GM18517 (cell line): Measurements from ENCODE around the gene PCMT1.
"Not testable (repeated sequence)": the region's sequence is repeated elsewhere in the genome, so short reads cannot be mapped to it uniquely, and the experiment has no call there.

Experiments
- ATAC-seq: cut with Tn5 transposase; IDR thresholded peaks from one replicate; pipeline ENCODE4 v1.9.1; 2021; ENCODE audit warnings: mild to moderate bottlenecking, moderate library complexity; ENCODE audit not compliant: unreplicated experiment

Gene PCMT1

DNA sequence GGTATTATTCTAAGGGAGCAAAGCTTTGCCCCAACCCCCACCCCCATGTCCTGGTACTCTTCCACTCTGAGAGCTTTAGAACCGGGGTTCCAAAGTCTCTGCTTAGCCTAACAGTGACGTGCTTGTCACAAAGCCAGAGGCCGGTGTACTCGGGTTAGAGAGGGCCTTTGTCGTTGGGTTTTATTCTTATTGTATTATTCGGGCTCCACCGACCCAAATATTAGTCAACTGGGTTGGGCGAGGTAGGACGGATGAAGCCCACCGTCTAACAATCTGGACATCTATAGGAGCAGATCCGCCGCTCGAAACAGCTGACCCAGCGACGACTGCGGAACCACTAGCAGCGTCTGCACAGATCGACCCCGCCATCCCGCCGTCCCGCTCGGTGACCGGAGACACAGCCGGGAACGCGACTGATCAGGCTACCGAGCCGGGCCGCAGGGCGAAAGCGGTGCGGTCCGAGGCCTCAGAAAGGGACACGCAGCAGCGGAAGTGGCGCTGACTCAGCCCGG is 403 bp upstream of the PCMT1 start:
- not testable (repeated sequence) for ATAC-seq

DNA sequence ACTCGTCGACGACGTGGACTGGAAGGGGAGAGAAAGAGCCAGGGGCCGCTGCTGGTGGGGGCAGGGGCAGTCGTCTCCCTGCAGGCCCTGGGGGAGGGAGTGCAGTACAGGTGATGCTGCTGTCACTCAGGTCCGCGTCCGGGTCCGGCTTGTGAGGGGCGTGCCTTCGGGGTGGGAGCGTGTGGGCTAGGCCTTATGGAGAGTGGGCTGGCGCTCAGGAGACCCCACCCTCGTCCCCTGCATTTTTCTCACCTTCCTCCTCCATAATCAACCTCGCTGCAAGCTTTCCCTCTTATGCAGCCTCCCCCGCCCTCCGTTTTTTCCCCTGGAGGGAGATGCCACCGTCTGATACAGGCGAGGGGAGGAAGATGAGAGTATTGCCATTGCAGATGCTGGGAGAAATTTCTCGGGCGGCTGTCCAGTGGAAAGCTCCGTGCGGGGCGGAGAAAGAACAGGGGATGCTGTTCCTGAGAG is 632 bp downstream of the PCMT1 start:
- peak; percentile 23 for ATAC-seq

DNA sequence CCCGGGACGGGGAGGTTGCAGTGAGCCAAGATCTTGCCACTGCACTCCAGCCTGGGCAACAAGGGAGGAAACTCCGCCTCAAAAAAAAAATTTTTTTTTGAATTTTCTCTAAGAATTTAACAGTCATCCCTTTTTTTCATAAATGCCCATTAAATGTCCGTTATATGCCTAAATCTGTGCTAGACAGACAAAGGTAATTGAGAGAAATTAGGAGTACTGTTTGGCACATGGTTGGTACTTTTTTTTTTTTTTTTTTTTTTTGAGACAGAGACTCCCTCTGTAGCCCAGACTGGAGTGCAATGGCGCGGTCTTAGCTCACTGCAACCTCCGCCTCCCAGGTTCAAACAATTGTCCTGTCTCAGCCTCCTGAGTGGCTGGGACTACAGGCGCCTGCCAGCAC is 1.7 kb downstream of the PCMT1 start:
- ATAC-seq: no peak

DNA sequence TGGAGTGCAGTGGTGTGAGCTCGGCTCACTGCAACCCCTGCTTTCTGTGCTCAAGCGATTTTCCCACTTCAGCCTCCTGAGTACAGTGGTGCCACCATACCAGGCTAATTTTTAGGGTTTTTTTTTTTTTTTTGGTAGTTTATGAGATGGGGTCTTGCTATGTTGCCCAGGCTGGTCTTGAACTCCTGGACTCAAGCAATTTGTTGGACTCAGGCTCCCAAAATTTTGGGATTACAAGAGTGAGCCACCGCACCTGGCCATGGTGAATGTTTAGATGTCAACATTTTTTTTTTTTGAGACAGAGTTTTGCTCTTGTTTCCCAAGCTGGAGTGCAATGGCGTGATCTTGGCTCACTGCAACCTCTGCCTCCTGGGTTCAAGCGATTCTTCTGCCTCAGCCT is 2.4 kb downstream of the PCMT1 start:
- ATAC-seq: not testable (repeated sequence)

DNA sequence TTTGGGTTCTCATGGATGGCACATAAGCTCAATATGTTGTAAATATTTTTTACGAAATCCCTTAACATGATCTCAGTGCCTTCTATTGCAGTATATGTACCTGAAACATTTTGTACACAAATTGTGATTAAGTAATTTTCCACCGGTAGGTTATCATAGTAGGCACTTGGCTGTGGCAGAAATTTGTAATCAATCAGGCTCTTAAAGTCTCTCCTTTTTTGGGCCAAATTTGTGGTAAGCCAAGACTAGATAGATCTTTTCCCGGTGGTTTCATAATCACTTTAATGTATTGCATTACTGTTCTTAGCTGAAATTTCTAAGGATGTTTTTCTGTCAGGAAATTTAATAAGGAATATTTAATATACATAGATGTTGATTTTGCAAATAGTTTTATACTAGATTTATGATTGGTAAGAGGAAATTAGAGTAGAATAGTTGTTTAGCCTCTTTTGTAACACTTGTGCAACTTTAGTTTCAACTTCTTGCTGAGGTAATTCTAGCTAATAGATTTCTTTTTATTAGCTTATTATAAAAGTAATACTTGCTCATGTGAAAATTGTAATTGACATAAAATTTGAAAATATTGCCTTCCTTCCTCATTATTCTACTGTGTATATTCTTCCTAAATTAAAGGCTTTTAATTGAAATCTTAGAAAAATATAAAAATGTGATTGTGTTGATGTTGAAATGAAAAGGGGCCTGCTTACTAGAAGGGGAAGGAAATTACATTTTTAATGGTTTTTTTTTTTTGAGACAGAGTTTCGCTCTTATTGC is 3.2 kb downstream of the PCMT1 start:
- no peak for ATAC-seq

DNA sequence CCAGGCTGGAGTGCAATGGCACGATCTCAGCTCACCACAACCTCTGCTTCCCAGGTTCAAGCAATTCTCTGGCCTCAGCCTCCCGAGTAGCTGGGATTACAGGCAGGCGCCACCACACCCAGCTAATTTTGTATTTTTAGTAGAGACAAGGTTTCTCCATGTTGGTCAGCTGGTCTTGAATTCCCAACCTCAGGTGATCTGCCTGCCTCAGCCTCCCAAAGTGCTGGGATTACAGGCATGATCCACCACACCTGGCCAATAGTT is 3.8 kb downstream of the PCMT1 start:
- ATAC-seq: not testable (repeated sequence)

DNA sequence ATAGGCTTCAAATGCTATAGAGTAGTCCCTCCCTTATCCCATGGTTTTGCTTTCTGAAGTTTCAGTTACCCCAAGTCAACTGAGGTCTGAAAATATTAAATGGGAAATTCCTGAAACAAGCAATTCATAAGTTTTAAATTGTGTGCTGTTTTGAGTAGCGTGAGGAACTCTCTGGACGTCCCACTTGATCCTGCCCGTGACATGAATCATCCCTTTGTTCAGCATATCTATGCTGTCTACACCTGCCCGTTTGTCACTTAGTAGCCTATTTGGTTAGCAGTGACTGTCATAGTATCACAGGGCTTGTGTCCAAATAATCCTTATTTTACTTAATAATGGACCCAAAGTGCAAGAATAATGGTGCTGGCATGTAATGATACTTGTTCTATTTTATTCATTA is 5.0 kb downstream of the PCMT1 start:
- no peak for ATAC-seq

DNA sequence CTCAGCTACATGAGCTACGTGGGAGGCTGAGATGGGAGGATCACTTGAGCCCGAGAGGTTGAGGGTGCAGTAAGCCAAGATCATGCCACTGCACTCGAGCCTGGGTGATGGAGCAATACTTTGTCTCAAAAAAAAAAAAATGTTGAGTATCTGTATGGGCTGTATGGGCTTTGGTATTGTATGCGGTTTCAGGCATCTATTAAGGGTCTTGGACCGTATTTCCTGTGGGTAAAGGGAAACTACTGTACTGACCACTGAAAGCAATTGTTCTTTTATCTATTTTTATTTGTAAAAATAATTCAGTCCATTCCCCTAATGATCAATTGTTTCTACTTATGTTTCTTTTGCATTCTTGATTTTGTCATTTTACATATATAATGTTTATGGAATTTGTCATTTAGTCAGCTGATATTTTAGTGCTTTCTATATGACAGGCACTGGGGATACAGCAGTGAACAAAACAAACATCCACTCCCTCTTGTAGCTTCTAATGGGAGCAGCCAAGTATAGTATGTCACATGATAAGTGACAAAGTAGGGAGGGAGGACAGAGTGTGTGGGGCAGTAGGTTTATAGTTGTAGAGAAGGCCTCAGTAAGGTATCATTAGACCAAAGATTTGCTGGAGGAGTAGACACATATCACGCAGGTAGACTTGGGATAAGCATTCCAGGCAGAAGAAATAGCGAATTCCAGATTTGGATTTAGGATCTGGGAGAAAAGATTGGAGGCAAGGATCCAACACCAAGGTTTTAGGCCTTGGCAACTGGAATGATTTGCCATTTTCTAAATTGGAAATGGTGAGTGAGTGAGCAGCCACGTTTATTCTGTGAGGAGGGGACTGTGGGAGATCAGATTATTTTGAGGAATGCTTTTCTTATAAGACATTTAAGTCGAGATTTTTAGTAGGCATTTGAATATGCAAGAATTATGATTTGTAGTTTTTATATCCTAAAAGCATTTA is 6.0 kb downstream of the PCMT1 start:
- ATAC-seq: peak; percentile 83

DNA sequence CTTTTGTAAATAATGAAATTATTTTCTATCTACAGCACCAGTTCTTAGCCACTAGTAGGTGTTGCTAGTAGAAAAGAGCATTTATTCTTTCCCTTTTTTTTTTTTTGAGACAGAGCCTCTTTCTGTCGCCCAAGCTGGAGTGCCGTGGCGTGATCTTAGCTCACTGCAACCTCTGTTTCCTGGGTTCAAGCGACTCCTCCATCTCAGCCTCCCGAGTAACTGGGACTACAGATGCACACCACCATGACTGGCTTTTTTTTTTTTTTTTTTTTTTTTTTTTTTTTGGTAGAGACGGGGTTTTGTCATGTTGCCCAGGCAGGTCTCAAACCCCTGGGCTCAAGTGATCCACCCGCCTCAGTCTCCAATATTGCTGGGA is 6.7 kb downstream of the PCMT1 start:
- ATAC-seq: no peak

DNA sequence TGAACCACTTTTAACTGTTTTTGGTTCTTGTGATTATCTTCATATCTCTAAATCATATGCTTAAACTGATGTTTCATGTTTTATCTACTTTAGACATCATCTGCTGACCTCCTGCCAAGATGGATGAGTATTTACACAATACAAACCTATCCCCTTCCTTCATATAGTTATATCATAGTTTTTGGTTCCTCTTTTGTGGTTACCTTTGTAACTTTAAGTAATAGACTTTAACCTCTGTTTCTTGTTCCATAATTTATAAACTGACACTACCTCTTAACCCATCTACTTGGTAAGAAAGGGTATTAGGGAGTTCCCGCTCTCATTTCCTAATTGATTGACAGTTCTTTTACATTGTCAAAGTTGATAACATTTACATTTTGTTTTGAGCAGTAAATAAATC is 11.9 kb downstream of the PCMT1 start:
- ATAC-seq: peak; percentile 99

DNA sequence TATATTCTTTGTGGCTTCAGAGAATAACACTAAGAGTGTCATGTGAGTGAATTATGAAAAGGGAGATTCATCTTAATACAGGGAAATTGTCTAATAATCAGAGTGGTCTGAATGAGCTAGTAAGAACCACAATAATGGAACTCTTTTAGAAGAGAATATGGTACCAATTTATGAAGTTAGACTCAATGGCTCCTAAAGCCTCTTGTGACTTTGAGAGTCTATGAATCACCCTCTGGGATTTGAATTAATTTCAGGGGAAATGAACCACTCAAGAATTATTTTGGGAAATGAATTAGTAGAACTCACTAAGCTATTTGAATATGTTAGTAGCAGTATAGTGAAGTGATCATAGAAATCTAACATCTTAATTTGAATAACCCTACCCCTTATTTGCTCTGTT is 14.3 kb downstream of the PCMT1 start:
- no peak for ATAC-seq

DNA sequence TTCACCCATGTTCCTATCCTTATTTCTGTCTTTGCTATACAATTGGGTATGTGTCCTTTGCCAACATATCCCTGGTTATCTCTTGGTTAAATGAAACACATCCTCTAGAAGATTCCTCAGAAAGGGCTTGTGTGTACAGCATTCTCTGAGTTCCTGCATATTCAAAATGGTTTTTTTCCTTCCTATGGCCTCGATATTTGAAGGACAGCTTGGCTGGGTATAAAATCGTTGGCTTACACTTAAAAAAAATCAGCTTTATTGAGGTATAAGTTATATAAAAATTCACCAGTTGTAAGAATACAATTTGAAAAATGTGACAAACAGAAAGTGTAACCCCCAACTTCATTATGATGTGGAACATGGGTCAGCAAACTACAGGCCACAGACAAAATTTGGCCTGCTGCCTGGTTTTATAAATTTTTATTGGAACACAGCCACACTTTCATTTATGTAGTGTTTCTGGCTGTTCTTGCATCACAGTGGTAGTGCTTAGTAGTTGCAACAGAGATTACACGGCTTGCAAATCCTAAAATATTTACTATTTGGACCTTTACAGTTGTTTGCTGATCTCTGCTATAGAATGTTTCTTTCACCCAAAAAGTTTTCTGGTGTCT is 16.7 kb downstream of the PCMT1 start:
- no peak for ATAC-seq

DNA sequence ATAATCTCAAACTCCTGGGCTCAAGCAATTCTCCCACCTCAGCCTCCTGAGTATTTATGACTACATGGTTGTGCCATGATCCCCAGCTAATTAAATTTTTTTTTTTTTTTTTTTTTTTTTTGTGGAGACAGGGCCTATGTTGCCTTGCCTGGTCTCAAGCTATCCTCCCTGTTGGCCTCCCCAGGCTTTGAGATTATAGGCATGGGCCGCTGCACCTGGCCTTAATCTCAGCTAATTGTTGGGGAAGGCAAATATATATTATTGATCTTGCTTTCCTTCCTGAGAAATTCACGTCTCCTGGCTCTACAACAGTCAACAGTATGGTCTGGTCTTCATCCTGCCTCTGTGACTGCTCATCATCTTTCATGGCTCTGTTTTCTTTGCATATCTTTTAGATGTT is 20.1 kb downstream of the PCMT1 start:
- ATAC-seq: no peak

DNA sequence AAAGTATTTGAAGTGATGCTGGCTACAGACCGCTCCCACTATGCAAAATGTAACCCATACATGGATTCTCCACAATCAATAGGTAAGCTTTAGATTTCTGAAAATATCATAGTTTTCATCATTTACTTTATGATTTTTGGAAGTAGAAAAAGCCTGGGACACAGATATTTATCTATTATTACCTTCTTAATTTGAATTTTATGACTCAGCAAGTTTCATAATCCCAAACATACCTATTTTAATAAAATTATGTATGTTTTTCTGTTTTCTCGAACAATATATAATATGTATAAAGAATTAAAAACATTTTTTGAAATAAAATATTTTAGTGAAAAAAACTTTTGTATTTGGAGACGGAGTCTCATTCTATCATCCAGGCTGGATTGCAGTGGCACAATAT is 21.6 kb downstream of the PCMT1 start:
- ATAC-seq: no peak

DNA sequence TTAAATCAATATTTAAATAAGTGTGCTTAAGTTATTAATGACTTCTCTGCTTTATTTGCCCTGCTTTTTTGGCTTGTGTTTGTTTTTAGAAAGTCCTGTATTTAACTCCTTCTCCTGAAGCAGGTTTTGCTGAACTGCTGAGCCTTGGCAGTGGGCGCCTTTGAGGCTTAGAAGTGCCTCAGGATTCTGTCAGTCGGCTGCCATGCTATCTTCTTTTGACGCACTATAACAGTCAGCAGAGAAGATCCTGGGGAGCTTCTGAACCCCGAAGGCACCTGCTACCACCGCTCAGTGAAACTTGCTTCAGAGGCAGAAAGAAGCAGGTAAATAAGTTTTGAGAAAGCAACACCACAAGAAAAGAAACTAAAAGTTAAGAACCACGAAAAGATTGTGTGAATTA is 22.4 kb downstream of the PCMT1 start:
- no peak for ATAC-seq

DNA sequence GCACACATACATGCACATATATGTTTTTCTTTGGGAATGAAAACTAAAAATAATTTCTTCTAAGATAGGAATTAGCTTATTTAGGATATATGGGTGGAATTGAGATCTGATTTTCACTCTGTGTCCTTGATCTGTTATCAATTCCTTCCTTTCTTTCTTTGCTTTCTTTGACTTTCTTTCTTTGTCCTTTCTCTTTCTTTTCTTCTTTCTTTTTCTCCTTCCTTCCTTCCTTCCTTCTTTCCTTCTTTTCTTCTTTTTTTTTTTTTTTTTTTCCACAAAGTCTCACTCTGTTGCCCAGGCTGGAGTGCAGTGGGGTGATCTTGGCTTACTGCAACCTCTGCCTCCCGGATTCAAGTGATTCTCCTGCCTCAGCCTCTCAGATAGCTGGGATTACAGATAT is 28.1 kb downstream of the PCMT1 start:
- no peak for ATAC-seq

DNA sequence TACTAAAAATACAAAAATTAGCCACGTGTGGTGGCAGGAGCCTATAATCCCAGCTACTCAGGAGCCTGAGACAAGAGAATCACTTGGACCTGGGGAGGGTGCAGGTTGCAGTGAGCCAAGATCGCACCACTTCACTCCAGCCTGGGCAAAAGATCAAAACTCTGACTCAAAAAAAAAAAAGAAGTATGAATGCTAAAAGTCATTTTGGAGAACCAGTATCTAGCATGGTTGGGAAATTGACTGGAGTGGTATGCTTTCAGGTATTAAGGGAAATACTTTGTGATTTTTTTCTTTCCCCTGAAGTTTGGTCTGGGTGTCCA is 30.1 kb downstream of the PCMT1 start:
- no peak for ATAC-seq

DNA sequence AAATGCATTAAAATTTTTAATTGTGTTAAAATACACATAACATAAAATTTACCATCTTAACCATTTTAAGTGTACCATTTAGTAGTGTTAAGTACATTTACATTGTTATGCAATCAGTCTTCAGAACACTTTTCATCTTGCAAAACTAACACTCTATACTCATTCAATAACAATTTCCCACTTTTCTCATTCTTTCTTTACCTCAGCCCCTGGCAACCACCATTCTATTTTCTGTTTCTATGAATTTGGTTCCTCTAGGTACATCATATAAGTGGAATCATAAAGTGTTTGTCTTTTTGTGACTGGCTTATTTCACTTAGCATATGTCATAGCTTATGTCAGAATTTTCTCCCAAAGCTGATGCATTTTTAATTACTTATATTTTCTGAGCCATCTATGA is 32.2 kb downstream of the PCMT1 start:
- no peak for ATAC-seq

DNA sequence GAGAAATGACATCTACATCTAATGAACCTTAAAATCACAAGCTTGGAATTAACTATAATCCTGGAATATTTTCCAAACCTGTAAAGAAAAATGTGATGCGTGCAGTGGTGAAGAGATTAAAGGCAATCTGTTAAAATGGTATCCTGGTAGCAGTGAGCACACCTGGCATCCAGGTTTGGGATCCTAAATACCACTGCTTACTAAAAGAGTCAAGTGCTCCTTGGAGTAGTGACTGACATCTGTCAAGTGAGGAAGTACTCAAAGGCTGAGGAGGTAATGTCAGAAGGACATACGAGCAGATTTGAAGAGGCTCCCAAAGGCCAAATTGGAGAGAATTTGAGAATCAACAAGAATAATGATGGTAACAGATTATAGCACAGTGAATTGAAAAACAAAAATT is 32.8 kb downstream of the PCMT1 start:
- no peak for ATAC-seq

DNA sequence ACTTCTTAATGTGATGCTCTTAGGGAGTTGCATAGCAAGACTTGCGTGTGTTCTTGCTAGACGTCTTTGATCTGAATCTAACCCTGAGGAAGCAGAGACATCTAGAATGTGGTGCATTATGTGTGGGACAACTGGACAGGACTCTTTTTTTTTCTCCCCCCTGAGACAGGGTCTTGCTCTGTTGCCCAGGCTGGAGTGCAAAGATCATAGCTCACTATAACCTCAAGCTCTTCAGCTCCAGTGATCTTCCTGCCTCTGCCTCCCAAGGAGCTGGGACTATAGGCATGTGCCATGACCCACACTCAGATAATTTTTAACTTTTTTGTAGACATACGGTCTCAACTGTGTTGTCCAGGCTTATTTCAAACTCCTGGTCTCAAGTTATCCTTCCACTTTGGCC is 34.0 kb downstream of the PCMT1 start:
- ATAC-seq: no peak

DNA sequence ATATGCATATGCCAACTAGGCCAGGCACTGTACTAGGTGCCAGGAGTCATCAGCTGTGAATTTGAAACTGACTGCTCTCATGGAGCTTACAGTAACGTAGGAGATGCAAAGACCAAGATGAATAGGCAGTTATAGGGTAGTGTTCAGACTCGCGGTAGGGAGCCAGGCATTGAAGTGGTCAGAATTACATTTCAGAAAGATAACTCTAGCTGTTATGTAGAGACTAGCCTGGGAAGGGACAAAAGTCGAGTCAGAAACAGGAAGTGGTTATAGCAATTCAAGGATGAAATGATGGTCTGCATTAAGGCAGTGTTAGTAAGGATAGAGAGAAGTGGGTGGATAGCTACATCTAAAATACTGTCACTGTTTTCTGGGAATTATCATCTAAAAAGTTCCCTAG is 56.6 kb downstream of the PCMT1 start:
- no peak for ATAC-seq

DNA sequence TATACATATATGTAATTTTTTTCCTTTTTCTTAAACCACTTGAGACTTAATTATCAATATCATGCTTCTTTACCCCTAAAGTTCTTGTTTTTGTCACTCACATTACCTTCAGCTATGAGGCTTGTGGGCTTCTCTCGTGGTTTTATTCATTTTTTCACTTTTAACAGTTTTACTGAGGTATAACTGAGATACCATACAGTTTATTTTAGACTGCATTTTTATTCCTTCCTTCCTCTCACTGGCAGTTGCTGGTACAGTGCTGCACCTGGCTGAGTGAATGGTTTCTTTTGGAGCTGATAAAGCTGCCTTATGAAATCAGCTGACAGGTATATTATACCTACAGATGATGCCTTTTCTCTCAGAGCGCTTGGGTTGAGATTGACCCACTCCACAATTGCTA is 60.3 kb downstream of the PCMT1 start:
- ATAC-seq: no peak
